ENCODE measurements around the gene DNAJC28. TPM values are rescaled to one million over a fixed set of nuclear protein-coding genes. Genes with fewer than 3 reads are reported as not detected.

DNAJC28 gene
- total and polyA plus RNA-seq, 9 donors: 0.34 to 2.6 (median 1.2) TPM

DNA sequence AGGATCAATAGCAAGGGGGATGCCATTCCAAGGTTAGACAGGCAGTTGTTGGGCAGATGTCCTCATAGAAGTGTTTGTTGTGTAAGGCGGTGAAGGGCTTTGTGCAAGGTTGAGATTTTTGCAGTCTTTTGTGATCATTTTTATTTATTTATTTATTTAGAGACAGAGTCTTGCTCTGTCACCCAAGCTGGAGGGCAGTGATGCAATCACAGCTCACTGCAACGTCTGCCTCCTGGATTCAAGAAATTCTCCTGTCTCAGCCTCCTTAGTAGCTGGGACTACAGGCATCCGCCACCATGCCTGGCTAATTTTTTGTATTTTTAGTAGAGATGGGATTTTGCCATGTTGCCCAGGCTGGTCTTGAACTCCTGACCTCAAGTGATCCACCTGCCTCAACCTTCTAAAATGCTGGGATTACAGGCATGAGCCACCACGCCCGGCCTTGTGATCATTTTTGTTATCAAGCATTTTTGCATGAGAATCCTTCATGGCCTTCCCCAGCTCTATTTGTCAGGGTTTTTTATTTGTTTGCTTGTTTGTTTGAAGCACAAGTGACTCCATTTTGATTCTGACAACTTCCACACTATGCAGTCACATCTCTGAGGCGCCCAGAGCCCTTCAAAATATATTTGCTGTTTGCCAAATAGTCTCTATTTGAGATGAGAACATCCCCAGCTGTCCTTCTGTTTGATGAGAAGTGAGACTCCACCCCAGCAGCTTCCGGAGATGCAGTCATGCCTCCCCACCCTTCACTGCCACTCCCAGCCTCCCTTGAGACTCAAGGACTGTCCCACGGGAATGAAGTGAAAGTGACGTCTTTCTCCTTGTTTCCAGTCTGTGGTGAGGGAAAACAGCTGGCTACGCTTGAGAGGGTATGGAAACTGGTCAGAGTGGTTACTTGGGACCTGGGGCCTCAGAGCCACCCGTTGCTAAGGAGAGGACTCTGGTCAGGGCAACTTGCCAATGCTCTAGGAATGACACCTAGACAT is 49.7 kb downstream of the DNAJC28 start:
- WGBS, 3 donors: 66 to 69% (median 68%) methylated on average over 11 of the region's 11 CpGs
- H3K27ac ChIP-seq: no peak overlapping the region

More for the DNA sequence above, 49.7 kb downstream of the DNAJC28 start:
- no peak overlapping the region for H3K4me3 ChIP-seq
- H3K36me3 ChIP-seq: no peaks in the 10 kb centered on the region
- H3K27me3 ChIP-seq: no peaks in the 10 kb centered on the region
- intact Hi-C loops (cut with DNase I): loop anchor here in 3 of 4 donors (10.0 kb wide), 3 partner anchors 117 to 497 kb away; partner anchors contain the start of gene IFNAR1 (in 1 of the 3)
- H3K9me3 ChIP-seq: no peaks in the 10 kb centered on the region
- peak in 1 of 5 donors; percentile 13 for DNase-seq
- TF ChIP-seq POLR2A (IDR thresholded peaks at IDR 0.05): no peak
- no peak for TF ChIP-seq CTCF (IDR thresholded peaks at IDR 0.05)
- no peak for TF ChIP-seq EP300 (IDR thresholded peaks at IDR 0.05)
- H3K4me1 ChIP-seq (ENCODE audit: insufficient read depth): peaks cover 3% of the 10 kb centered on the region

Other genes starting within 250 kb of the DNAJC28 start
- gene IL10RB, start 225.3 kb downstream of the DNAJC28 start, total RNA-seq: 10 to 100 TPM; 18.1 to 25.5 (median 23.8) TPM
- 10 to 100 TPM; 31.5 to 31.7 TPM for gene IL10RB, start 225.3 kb downstream of the DNAJC28 start, polyA plus RNA-seq
- 10 to 100 TPM; 20.6 to 47.9 (median 35.1) TPM for gene IFNAR1, start 166.7 kb downstream of the DNAJC28 start, total RNA-seq
- 10 to 100 TPM; 26.4 to 31.2 TPM for gene IFNAR1, start 166.7 kb downstream of the DNAJC28 start, polyA plus RNA-seq
- 10 to 100 TPM; 39.6 to 54.5 (median 46.7) TPM for gene IFNGR2, start 88.3 kb downstream of the DNAJC28 start, total RNA-seq
- 100 to 1,000 TPM in 1 of 2 donors, 10 to 100 TPM in 1; 43.7 to 125 TPM for gene IFNGR2, start 88.3 kb downstream of the DNAJC28 start, polyA plus RNA-seq
- gene TMEM50B, start 11.7 kb downstream of the DNAJC28 start, total RNA-seq: 100 to 1,000 TPM in 1 of 7 donors, 10 to 100 TPM in 6; 58.9 to 122 (median 81.1) TPM
- 10 to 100 TPM; 50.1 to 75.4 TPM for gene TMEM50B, start 11.7 kb downstream of the DNAJC28 start, polyA plus RNA-seq
- 10 to 100 TPM; 41.0 to 84.4 (median 51.9) TPM for gene GART, start 50.4 kb upstream of the DNAJC28 start, total RNA-seq
- 10 to 100 TPM; 17.5 to 57.5 TPM for gene GART, start 50.4 kb upstream of the DNAJC28 start, polyA plus RNA-seq
- 100 to 1,000 TPM; 216 to 351 (median 271) TPM for gene SON, start 51.3 kb upstream of the DNAJC28 start, total RNA-seq
- gene SON, start 51.3 kb upstream of the DNAJC28 start, polyA plus RNA-seq: 100 to 1,000 TPM; 107 to 263 TPM
- gene DONSON, start 97.0 kb upstream of the DNAJC28 start, total RNA-seq: 10 to 100 TPM in 4 of 7 donors, 1 to 10 TPM in 3; 5.1 to 14.1 (median 10.3) TPM
- 10 to 100 TPM in 1 of 2 donors, 1 to 10 TPM in 1; 9.1 to 12.1 TPM for gene DONSON, start 97.0 kb upstream of the DNAJC28 start, polyA plus RNA-seq
- gene CRYZL1, start 150.0 kb upstream of the DNAJC28 start, total RNA-seq: 10 to 100 TPM; 27.2 to 59.6 (median 45.9) TPM
- 10 to 100 TPM; 27.0 to 59.5 TPM for gene CRYZL1, start 150.0 kb upstream of the DNAJC28 start, polyA plus RNA-seq
- gene ITSN1, start 150.8 kb upstream of the DNAJC28 start, total RNA-seq: 10 to 100 TPM; 28.3 to 51.9 (median 36.4) TPM
- 10 to 100 TPM; 22.6 to 61.3 TPM for gene ITSN1, start 150.8 kb upstream of the DNAJC28 start, polyA plus RNA-seq